ENCODE results near the gene HSFX3.

DNA sequence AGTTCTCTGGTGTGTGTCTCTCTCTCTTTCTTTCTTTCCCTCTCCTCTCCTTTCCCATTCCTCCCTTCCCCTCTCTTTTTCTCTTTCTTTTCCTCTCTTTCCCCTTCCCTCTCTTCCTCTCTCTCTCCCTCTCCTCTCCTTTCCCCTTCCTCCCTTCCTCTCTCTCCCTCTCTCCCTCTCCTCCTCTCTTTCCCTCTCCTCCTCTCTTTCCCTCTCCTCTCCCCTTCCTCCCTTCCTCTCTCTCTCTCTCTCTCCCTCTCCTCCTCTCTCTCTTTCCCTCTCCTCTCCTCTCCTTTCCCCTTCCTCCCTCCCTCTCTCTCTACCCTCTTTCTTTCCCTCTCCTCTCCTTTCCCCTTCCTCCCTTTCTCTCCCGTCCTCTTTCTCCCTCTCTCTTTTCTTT is 21.3 kb downstream of the HSFX3 start:
- TF ChIP-seq FOXK2 (IDR thresholded peaks at IDR 0.05), result no peak
- TF ChIP-seq NFRKB (IDR thresholded peaks at IDR 0.05), result no peak
- TF ChIP-seq BHLHE40 (IDR thresholded peaks at IDR 0.05; ENCODE audit: borderline replicate concordance), result no peak
- TF ChIP-seq HDGF (IDR thresholded peaks at IDR 0.05; ENCODE audit: borderline replicate concordance), result no peak
- TF ChIP-seq SUZ12 (IDR thresholded peaks at IDR 0.05), result no peak

Measured in HEK293T (cell line).